Bronchial epithelial cell (primary cell): Measurements from ENCODE around the gene SYNJ2BP. TPM values are rescaled to one million over a fixed set of nuclear protein-coding genes. Genes with fewer than 3 reads are reported as not detected.
"Not testable (repeated sequence)": the region's sequence is repeated elsewhere in the genome, so short reads cannot be mapped to it uniquely, and the experiment has no call there.

Experiments used
- DNase-seq: peaks from one replicate; pipeline ENCODE4 v3.0.0-alpha.2; 2010; ENCODE audit warnings: low read depth
- FAIRE-seq: peaks from 2 replicates; lab custom pipeline; 2011; peaks lifted over from hg19 to GRCh38; lab: Jason Lieb, UNC
- H3K27me3 ChIP-seq: 2 replicates; pipeline ENCODE4 v1.5.1; 2011; ENCODE audit warnings: low read length; ENCODE audit not compliant: control insufficient read depth, insufficient read depth
- H3K36me3 ChIP-seq: 2 replicates; pipeline ENCODE4 v1.5.1; 2011; ENCODE audit warnings: low read length; ENCODE audit not compliant: control insufficient read depth, insufficient read depth
- H3K4me3 ChIP-seq: 2 replicates; pipeline ENCODE4 v1.5.1; 2011; ENCODE audit warnings: mild to moderate bottlenecking, low read depth, low read length, control low read depth
- CTCF ChIP-seq: IDR thresholded peaks from 2 replicates; pipeline ENCODE4 v1.5.1; 2011; ENCODE audit warnings: mild to moderate bottlenecking, moderate library complexity, low read length, control low read depth, inconsistent platforms; ENCODE audit not compliant: insufficient read depth, severe bottlenecking
- total RNA-seq: library from RNA; depleted of rRNA; stranded (reverse); fragments of >200 nt; gene quantifications from 2 replicates; pipeline ENCODE4 v1.2.1, GENCODE V29; 2014

SYNJ2BP gene
- total RNA-seq, 1 donor from 2014 or later: 9.5 TPM

GRCh38 chr14:70441641-70442040 lies 24.8 kb upstream of the SYNJ2BP start:
- DNase-seq (no peak), FAIRE-seq (no peak)
- Histone ChIP-seq H3K36me3 (no peaks in the 10 kb centered on the region), H3K4me3 (no peak overlapping the region), H3K27me3 (no peaks in the 10 kb centered on the region)
- no peak for TF ChIP-seq CTCF

GRCh38 chr14:70436867-70437266 lies 20.0 kb upstream of the SYNJ2BP start:
- H3K36me3 ChIP-seq: no peaks in the 10 kb centered on the region
- no peak overlapping the region for H3K4me3 ChIP-seq
- no peaks in the 10 kb centered on the region for H3K27me3 ChIP-seq
- DNase-seq (no peak), FAIRE-seq (no peak)
- no peak for TF ChIP-seq CTCF

GRCh38 chr14:70426555-70426954 lies 9.7 kb upstream of the SYNJ2BP start:
- not testable (repeated sequence) for FAIRE-seq, H3K27me3 ChIP-seq, H3K4me3 ChIP-seq, H3K36me3 ChIP-seq, DNase-seq

GRCh38 chr14:70425354-70425753 lies 8.5 kb upstream of the SYNJ2BP start:
- DNase-seq: no peak
- Histone ChIP-seq H3K36me3 (no peaks in the 10 kb centered on the region), H3K27me3 (no peaks in the 10 kb centered on the region), H3K4me3 (no peak overlapping the region)
- no peak for FAIRE-seq
- TF ChIP-seq CTCF: no peak

GRCh38 chr14:70422538-70422937 lies 5.6 kb upstream of the SYNJ2BP start:
- FAIRE-seq (no peak), DNase-seq (peak; percentile 15)
- Histone ChIP-seq H3K36me3 (no peaks in the 10 kb centered on the region), H3K4me3 (no peak overlapping the region), H3K27me3 (no peaks in the 10 kb centered on the region)
- TF ChIP-seq CTCF: no peak

- not testable (repeated sequence) for H3K27me3 ChIP-seq, FAIRE-seq, DNase-seq, H3K36me3 ChIP-seq, H3K4me3 ChIP-seq
Observed at GRCh38 chr14:70419270-70419931, 2.5 kb upstream of the SYNJ2BP start.

- no peak for DNase-seq
Observed at GRCh38 chr14:70416338-70416724, 559 bp downstream of the SYNJ2BP start.

More at GRCh38 chr14:70416338-70416724, 559 bp downstream of the SYNJ2BP start:
- no peak for FAIRE-seq
- no peak for TF ChIP-seq CTCF
- Histone ChIP-seq H3K4me3 (peak overlapping the region; percentile 56), H3K27me3 (no peaks in the 10 kb centered on the region), H3K36me3 (no peaks in the 10 kb centered on the region)
